Measurements from ENCODE around the gene FAM228A.

Gene FAM228A

DNA sequence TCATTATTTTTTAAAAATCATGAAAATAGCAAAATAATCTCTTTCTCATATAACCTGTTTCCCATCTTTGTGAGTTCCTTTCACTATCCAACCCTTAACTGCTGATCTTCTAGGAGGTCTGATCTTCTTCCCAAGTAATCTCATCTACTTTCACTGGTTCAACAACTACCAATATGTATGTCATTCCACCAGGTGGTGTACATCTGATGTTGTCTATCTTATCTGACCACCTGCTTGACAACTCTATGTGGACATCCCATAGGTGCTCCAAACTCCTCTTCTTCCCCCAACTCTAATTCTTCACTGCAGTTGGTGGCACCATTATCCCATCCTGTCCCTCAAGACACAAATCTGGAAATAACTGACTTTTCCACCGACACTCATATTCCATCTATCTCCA, 62.5 kb downstream of the FAM228A start:
- H3K27me3 ChIP-seq (ENCODE audit: insufficient read depth, poor library complexity, severe bottlenecking): no peaks in the 10 kb centered on the region
- no peak overlapping the region for H3K27ac ChIP-seq (replicated peaks)
- DNase-seq (ENCODE audit: low read depth in 1 of 2, low spot score in 1 of 2): no peak
- no peak for TF ChIP-seq GABPA (IDR thresholded peaks at IDR 0.05; ENCODE audit: low read depth)
- TF ChIP-seq POLR2AphosphoS5 (IDR thresholded peaks at IDR 0.05; ENCODE audit: low read depth): no peak
- TF ChIP-seq, protein P1, sequence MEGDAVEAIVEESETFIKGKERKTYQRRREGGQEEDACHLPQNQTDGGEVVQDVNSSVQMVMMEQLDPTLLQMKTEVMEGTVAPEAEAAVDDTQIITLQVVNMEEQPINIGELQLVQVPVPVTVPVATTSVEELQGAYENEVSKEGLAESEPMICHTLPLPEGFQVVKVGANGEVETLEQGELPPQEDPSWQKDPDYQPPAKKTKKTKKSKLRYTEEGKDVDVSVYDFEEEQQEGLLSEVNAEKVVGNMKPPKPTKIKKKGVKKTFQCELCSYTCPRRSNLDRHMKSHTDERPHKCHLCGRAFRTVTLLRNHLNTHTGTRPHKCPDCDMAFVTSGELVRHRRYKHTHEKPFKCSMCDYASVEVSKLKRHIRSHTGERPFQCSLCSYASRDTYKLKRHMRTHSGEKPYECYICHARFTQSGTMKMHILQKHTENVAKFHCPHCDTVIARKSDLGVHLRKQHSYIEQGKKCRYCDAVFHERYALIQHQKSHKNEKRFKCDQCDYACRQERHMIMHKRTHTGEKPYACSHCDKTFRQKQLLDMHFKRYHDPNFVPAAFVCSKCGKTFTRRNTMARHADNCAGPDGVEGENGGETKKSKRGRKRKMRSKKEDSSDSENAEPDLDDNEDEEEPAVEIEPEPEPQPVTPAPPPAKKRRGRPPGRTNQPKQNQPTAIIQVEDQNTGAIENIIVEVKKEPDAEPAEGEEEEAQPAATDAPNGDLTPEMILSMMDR (IDR thresholded peaks at IDR 0.05; ENCODE audit: insufficient read depth, low read length): no peak
- TF ChIP-seq, protein P2, sequence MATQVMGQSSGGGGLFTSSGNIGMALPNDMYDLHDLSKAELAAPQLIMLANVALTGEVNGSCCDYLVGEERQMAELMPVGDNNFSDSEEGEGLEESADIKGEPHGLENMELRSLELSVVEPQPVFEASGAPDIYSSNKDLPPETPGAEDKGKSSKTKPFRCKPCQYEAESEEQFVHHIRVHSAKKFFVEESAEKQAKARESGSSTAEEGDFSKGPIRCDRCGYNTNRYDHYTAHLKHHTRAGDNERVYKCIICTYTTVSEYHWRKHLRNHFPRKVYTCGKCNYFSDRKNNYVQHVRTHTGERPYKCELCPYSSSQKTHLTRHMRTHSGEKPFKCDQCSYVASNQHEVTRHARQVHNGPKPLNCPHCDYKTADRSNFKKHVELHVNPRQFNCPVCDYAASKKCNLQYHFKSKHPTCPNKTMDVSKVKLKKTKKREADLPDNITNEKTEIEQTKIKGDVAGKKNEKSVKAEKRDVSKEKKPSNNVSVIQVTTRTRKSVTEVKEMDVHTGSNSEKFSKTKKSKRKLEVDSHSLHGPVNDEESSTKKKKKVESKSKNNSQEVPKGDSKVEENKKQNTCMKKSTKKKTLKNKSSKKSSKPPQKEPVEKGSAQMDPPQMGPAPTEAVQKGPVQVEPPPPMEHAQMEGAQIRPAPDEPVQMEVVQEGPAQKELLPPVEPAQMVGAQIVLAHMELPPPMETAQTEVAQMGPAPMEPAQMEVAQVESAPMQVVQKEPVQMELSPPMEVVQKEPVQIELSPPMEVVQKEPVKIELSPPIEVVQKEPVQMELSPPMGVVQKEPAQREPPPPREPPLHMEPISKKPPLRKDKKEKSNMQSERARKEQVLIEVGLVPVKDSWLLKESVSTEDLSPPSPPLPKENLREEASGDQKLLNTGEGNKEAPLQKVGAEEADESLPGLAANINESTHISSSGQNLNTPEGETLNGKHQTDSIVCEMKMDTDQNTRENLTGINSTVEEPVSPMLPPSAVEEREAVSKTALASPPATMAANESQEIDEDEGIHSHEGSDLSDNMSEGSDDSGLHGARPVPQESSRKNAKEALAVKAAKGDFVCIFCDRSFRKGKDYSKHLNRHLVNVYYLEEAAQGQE (IDR thresholded peaks at IDR 0.05; ENCODE audit: insufficient replicate concordance, low read depth): no peak
- no peak for TF ChIP-seq SPI1 (IDR thresholded peaks at IDR 0.05; ENCODE audit: borderline replicate concordance, low read depth)
- H3K4me3 ChIP-seq (replicated peaks; ENCODE audit: insufficient read depth, low read length): no peak overlapping the region

DNA sequence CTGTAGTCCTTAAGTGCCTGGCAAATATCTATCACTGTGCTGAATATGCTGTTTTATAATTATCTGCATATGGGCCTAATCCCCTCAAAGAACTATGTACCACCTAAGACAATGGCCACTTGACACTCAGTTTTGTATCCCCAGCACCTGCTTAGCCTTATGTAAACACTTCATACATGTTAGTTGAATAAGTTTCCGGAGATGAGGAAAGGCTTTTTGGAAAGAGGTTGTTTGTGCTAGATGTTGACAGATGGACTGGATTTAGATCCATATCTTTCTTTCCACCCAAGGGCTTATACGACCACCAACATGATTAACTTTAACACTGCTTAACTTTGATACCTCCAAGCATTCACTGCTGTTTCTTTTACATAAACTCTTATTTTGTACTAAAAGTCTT, 63.3 kb downstream of the FAM228A start:
- no peaks in the 10 kb centered on the region for H3K27me3 ChIP-seq (ENCODE audit: insufficient read depth, poor library complexity, severe bottlenecking)
- DNase-seq (ENCODE audit: low read depth in 1 of 2, low spot score in 1 of 2): no peak
- TF ChIP-seq, protein P1 (IDR thresholded peaks at IDR 0.05; ENCODE audit: insufficient read depth, low read length): no peak
- TF ChIP-seq GABPA (IDR thresholded peaks at IDR 0.05; ENCODE audit: low read depth): no peak
- no peak for TF ChIP-seq POLR2AphosphoS5 (IDR thresholded peaks at IDR 0.05; ENCODE audit: low read depth)
- TF ChIP-seq, protein P2 (IDR thresholded peaks at IDR 0.05; ENCODE audit: insufficient replicate concordance, low read depth): no peak
- TF ChIP-seq SPI1 (IDR thresholded peaks at IDR 0.05; ENCODE audit: borderline replicate concordance, low read depth): no peak
- H3K27ac ChIP-seq (replicated peaks): no peak overlapping the region
- H3K4me3 ChIP-seq (replicated peaks; ENCODE audit: insufficient read depth, low read length): no peak overlapping the region

DNA sequence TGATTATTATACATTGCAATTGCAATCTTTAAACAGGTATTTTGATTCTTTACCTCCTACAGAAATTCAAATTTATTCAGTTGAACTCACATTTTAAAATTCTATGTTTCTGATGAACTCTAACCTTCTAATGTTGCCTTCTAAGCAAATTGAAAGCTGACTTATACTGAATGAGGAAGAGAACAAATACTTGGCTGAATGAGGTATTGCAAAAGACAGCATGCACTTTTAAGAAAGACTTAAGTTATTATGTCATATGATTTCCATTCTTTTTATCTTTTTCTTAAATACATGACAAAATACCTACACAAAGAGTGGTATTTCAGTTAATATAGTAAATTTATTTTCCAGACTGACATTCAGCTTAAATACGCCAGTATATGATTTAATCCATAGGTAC, 64.7 kb downstream of the FAM228A start:
- no peak for DNase-seq (ENCODE audit: low read depth in 1 of 2, low spot score in 1 of 2)
- Histone ChIP-seq H3K27ac (replicated peaks) (no peak overlapping the region), H3K27me3 (ENCODE audit: insufficient read depth, poor library complexity, severe bottlenecking) (no peaks in the 10 kb centered on the region), H3K4me3 (replicated peaks; ENCODE audit: insufficient read depth, low read length) (no peak overlapping the region)
- TF ChIP-seq SPI1 (IDR thresholded peaks at IDR 0.05; ENCODE audit: borderline replicate concordance, low read depth) (peak; percentile 59; the same call in 1 of the 2 replicates), GABPA (IDR thresholded peaks at IDR 0.05; ENCODE audit: low read depth) (no peak)

All from HL-60 (cell line).